Uterus (tissue), 2 donors: Measurements from ENCODE around the gene PCNX4.

Source experiments
- CTCF ChIP-seq, 4 experiments: fragments of 200-600 bp in 2 of 4; fragments of 450-650 bp in 2 of 4; sonication (generic) in 2 of 4; IDR thresholded peaks; one replicate each; pipeline ENCODE4 v1.5.1; 2016 to 2019; ENCODE audit warnings: antibody characterized with exemption in 4 of 4, mild to moderate bottlenecking in 2 of 4, moderate library complexity in 1 of 4
- POLR2A ChIP-seq, 2 donors: fragments of 450-650 bp; IDR thresholded peaks; one replicate each; pipeline ENCODE4 v1.6.1; 2016; ENCODE audit warnings: antibody characterized with exemption in 2 of 2, mild to moderate bottlenecking in 1 of 2, moderate library complexity in 1 of 2

- TF ChIP-seq CTCF (IDR thresholded peaks at IDR 0.05) (no peak), POLR2A (IDR thresholded peaks at IDR 0.05) (no peak)
Measured at GRCh38 chr14:60067882-60068281, 23.8 kb upstream of the PCNX4 start.
